Measurements from ENCODE around the gene LAMTOR2. TPM values are rescaled to one million over a fixed set of nuclear protein-coding genes. Genes with fewer than 3 reads are reported as not detected.

LAMTOR2 gene
- total RNA-seq, 1 donor = 36.6 TPM

- no peak overlapping the region for H3K4me2 ChIP-seq (ENCODE audit: insufficient read depth, low read length)
- no peak overlapping the region for H3K4me3 ChIP-seq (ENCODE audit: insufficient read depth, low read length)
- no peak overlapping the region for H3K27ac ChIP-seq (ENCODE audit: low read depth, low read length)
- H2AFZ ChIP-seq (ENCODE audit: low read length) = no peak overlapping the region
- no peaks in the 10 kb centered on the region for H3K79me2 ChIP-seq (ENCODE audit: insufficient read depth, low read length)
- H3K36me3 ChIP-seq (ENCODE audit: insufficient read depth, low read length) = no peaks in the 10 kb centered on the region
- no peaks in the 10 kb centered on the region for H3K27me3 ChIP-seq (ENCODE audit: insufficient read depth, low read length)
- no peaks in the 10 kb centered on the region for H3K4me1 ChIP-seq (ENCODE audit: insufficient read depth, low read length)
- H3K9me3 ChIP-seq (ENCODE audit: low read depth, low read length) = no peaks in the 10 kb centered on the region
- TF ChIP-seq CTCF (IDR thresholded peaks at IDR 0.05; ENCODE audit: extremely low read depth, low read depth, low read length) = no peak
- no peak for DNase-seq (ENCODE audit: insufficient read length, low spot score, missing footprints)
- no peaks in the 10 kb centered on the region for H4K20me1 ChIP-seq (ENCODE audit: insufficient read depth, low read length)
Observed at GRCh38 chr1:156072251-156072650, 17.7 kb downstream of the LAMTOR2 start.

- Histone ChIP-seq H3K36me3 (ENCODE audit: insufficient read depth, low read length) (no peaks in the 10 kb centered on the region), H2AFZ (ENCODE audit: low read length) (no peak overlapping the region), H3K4me2 (ENCODE audit: insufficient read depth, low read length) (no peak overlapping the region), H4K20me1 (ENCODE audit: insufficient read depth, low read length) (no peaks in the 10 kb centered on the region), H3K79me2 (ENCODE audit: insufficient read depth, low read length) (no peaks in the 10 kb centered on the region), H3K9me3 (ENCODE audit: low read depth, low read length) (no peaks in the 10 kb centered on the region), H3K27me3 (ENCODE audit: insufficient read depth, low read length) (no peaks in the 10 kb centered on the region), H3K4me3 (ENCODE audit: insufficient read depth, low read length) (no peak overlapping the region), H3K27ac (ENCODE audit: low read depth, low read length) (no peak overlapping the region), H3K4me1 (ENCODE audit: insufficient read depth, low read length) (no peaks in the 10 kb centered on the region)
- no peak for TF ChIP-seq CTCF (IDR thresholded peaks at IDR 0.05; ENCODE audit: extremely low read depth, low read depth, low read length)
- DNase-seq (ENCODE audit: insufficient read length, low spot score, missing footprints) = no peak
Observed at GRCh38 chr1:156073110-156073687, 18.6 kb downstream of the LAMTOR2 start.

- H3K9me3 ChIP-seq (ENCODE audit: low read depth, low read length) = no peaks in the 10 kb centered on the region
- no peaks in the 10 kb centered on the region for H3K79me2 ChIP-seq (ENCODE audit: insufficient read depth, low read length)
- no peaks in the 10 kb centered on the region for H3K36me3 ChIP-seq (ENCODE audit: insufficient read depth, low read length)
- H3K27me3 ChIP-seq (ENCODE audit: insufficient read depth, low read length) = no peaks in the 10 kb centered on the region
- no peaks in the 10 kb centered on the region for H4K20me1 ChIP-seq (ENCODE audit: insufficient read depth, low read length)
- H2AFZ ChIP-seq (ENCODE audit: low read length) = no peak overlapping the region
- H3K4me3 ChIP-seq (ENCODE audit: insufficient read depth, low read length) = no peak overlapping the region
- no peak overlapping the region for H3K4me2 ChIP-seq (ENCODE audit: insufficient read depth, low read length)
- DNase-seq (ENCODE audit: insufficient read length, low spot score, missing footprints) = peak; percentile 58
- H3K27ac ChIP-seq (ENCODE audit: low read depth, low read length) = no peak overlapping the region
- no peak for TF ChIP-seq CTCF (IDR thresholded peaks at IDR 0.05; ENCODE audit: extremely low read depth, low read depth, low read length)
- H3K4me1 ChIP-seq (ENCODE audit: insufficient read depth, low read length) = no peaks in the 10 kb centered on the region
Observed at GRCh38 chr1:156073740-156074139, 19.2 kb downstream of the LAMTOR2 start.

GRCh38 chr1:156074661-156075060 lies 20.1 kb downstream of the LAMTOR2 start:
- no peaks in the 10 kb centered on the region for H3K27me3 ChIP-seq (ENCODE audit: insufficient read depth, low read length)
- no peaks in the 10 kb centered on the region for H3K36me3 ChIP-seq (ENCODE audit: insufficient read depth, low read length)
- H2AFZ ChIP-seq (ENCODE audit: low read length) = no peak overlapping the region
- TF ChIP-seq CTCF (IDR thresholded peaks at IDR 0.05; ENCODE audit: extremely low read depth, low read depth, low read length) = no peak
- no peaks in the 10 kb centered on the region for H3K9me3 ChIP-seq (ENCODE audit: low read depth, low read length)
- no peaks in the 10 kb centered on the region for H3K79me2 ChIP-seq (ENCODE audit: insufficient read depth, low read length)
- no peaks in the 10 kb centered on the region for H4K20me1 ChIP-seq (ENCODE audit: insufficient read depth, low read length)
- no peaks in the 10 kb centered on the region for H3K4me1 ChIP-seq (ENCODE audit: insufficient read depth, low read length)
- no peak overlapping the region for H3K4me2 ChIP-seq (ENCODE audit: insufficient read depth, low read length)
- H3K27ac ChIP-seq (ENCODE audit: low read depth, low read length) = no peak overlapping the region
- no peak overlapping the region for H3K4me3 ChIP-seq (ENCODE audit: insufficient read depth, low read length)
- peak; percentile 65 for DNase-seq (ENCODE audit: insufficient read length, low spot score, missing footprints)
